ENCODE measurements around the gene GJA4.

Gene GJA4

GRCh38 chr1:34825455-34826091, 32.8 kb downstream of the GJA4 start:
- Histone ChIP-seq H3K9me2 (ENCODE audit: low read depth, low read length) (no peaks in the 10 kb centered on the region), H3K9ac (ENCODE audit: low read length) (no peak overlapping the region), H3F3A (ENCODE audit: insufficient read depth, low read length) (no peaks in the 10 kb centered on the region), H3K4me2 (ENCODE audit: low read length) (no peak overlapping the region), H2AFZ (ENCODE audit: low read length) (no peak overlapping the region), H4K20me1 (ENCODE audit: insufficient read depth, low read length) (no peaks in the 10 kb centered on the region), H3K4me3 (ENCODE audit: low read depth, low read length, poor library complexity, severe bottlenecking) (no peak overlapping the region), H3K27me3 (ENCODE audit: insufficient read depth, low read length) (no peaks in the 10 kb centered on the region), H3K4me1 (ENCODE audit: insufficient read depth, low read length, severe bottlenecking) (no peaks in the 10 kb centered on the region), H3K36me3 (ENCODE audit: insufficient read depth, low read length) (no peaks in the 10 kb centered on the region), H3K27ac (ENCODE audit: low read depth, low read length, poor library complexity, severe bottlenecking) (no peak overlapping the region), H3K79me2 (ENCODE audit: insufficient read depth, low read length) (no peaks in the 10 kb centered on the region), H3K9me3 (ENCODE audit: low read length) (no peaks in the 10 kb centered on the region)
- no peak for TF ChIP-seq CTCF (IDR thresholded peaks at IDR 0.05; ENCODE audit: low read length)
- TF ChIP-seq EZH2 (IDR thresholded peaks at IDR 0.05; ENCODE audit: borderline replicate concordance, low read length), result no peak

GRCh38 chr1:34827341-34827941, 34.6 kb downstream of the GJA4 start:
- Histone ChIP-seq H3K9me3 (ENCODE audit: low read length) (no peaks in the 10 kb centered on the region), H2AFZ (ENCODE audit: low read length) (no peak overlapping the region), H3K4me3 (ENCODE audit: low read depth, low read length, poor library complexity, severe bottlenecking) (no peak overlapping the region), H3K4me1 (ENCODE audit: insufficient read depth, low read length, severe bottlenecking) (no peaks in the 10 kb centered on the region), H3K9ac (ENCODE audit: low read length) (no peak overlapping the region), H3K36me3 (ENCODE audit: insufficient read depth, low read length) (no peaks in the 10 kb centered on the region), H3K4me2 (ENCODE audit: low read length) (no peak overlapping the region), H3K9me2 (ENCODE audit: low read depth, low read length) (no peaks in the 10 kb centered on the region), H3F3A (ENCODE audit: insufficient read depth, low read length) (no peaks in the 10 kb centered on the region), H3K27me3 (ENCODE audit: insufficient read depth, low read length) (no peaks in the 10 kb centered on the region), H3K79me2 (ENCODE audit: insufficient read depth, low read length) (no peaks in the 10 kb centered on the region), H3K27ac (ENCODE audit: low read depth, low read length, poor library complexity, severe bottlenecking) (no peak overlapping the region), H4K20me1 (ENCODE audit: insufficient read depth, low read length) (no peaks in the 10 kb centered on the region)
- TF ChIP-seq EZH2 (IDR thresholded peaks at IDR 0.05; ENCODE audit: borderline replicate concordance, low read length) (no peak), CTCF (IDR thresholded peaks at IDR 0.05; ENCODE audit: low read length) (no peak)

- Histone ChIP-seq H4K20me1 (ENCODE audit: insufficient read depth, low read length) (no peaks in the 10 kb centered on the region), H3K36me3 (ENCODE audit: insufficient read depth, low read length) (no peaks in the 10 kb centered on the region), H3K9ac (ENCODE audit: low read length) (no peak overlapping the region), H3K9me2 (ENCODE audit: low read depth, low read length) (no peaks in the 10 kb centered on the region), H3K79me2 (ENCODE audit: insufficient read depth, low read length) (no peaks in the 10 kb centered on the region), H3K4me1 (ENCODE audit: insufficient read depth, low read length, severe bottlenecking) (no peaks in the 10 kb centered on the region), H3F3A (ENCODE audit: insufficient read depth, low read length) (no peaks in the 10 kb centered on the region), H3K9me3 (ENCODE audit: low read length) (no peaks in the 10 kb centered on the region), H3K27ac (ENCODE audit: low read depth, low read length, poor library complexity, severe bottlenecking) (no peak overlapping the region), H2AFZ (ENCODE audit: low read length) (no peak overlapping the region), H3K4me3 (ENCODE audit: low read depth, low read length, poor library complexity, severe bottlenecking) (no peak overlapping the region), H3K27me3 (ENCODE audit: insufficient read depth, low read length) (no peaks in the 10 kb centered on the region), H3K4me2 (ENCODE audit: low read length) (no peak overlapping the region)
- TF ChIP-seq EZH2 (IDR thresholded peaks at IDR 0.05; ENCODE audit: borderline replicate concordance, low read length), result no peak
- TF ChIP-seq CTCF (IDR thresholded peaks at IDR 0.05; ENCODE audit: low read length), result no peak
Measured at GRCh38 chr1:34828611-34829010, 35.8 kb downstream of the GJA4 start.
